Measurements from ENCODE around the gene MAT1A. TPM values are rescaled to one million over a fixed set of nuclear protein-coding genes. Genes with fewer than 3 reads are reported as not detected.

MAT1A gene
- total and polyA plus RNA-seq, 2 of the 8 experiments (the other 6 are each of a cell fraction or from before 2014, with no cell fraction given) = 4.1 to 6.4 TPM

DNA sequence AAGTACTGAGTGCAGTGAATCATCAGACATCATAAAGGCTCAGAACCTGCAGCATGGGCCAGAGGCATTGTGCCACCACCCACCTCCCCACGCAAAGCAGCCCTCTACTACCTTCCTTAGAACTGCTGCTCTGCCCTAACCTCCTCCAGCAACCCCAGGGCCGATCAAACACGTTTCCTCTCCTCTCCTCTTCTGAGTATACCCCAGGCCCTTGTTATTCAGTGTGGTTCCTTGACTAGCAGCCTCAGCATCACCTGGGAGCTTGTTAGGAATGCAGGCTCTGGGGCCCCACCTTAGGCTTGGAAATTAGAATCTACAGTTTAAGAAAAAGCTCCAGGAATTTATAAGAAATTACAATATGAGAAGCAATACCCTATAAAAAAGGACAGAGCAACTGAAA lies 33.9 kb upstream of the MAT1A start:
- Histone ChIP-seq H3K14ac (ENCODE audit: insufficient read length) (no peak overlapping the region), H4K8ac (ENCODE audit: extremely low read depth, insufficient read depth, low read length) (no peak overlapping the region), H3K23ac (ENCODE audit: insufficient read length) (no peak overlapping the region), H3K79me2 (ENCODE audit: control insufficient read depth in 1 of 2, insufficient read depth in 2 of 2, low read length in 2 of 2) (no peaks in the 10 kb centered on the region), H3K9me3 (ENCODE audit: insufficient read depth in 2 of 2, low read depth in 1 of 2, low read length in 1 of 2) (no peaks in the 10 kb centered on the region), H3K27me3 (replicated peaks in 1 of 4; ENCODE audit: control insufficient read depth in 3 of 4, extremely low read depth in 1 of 4, insufficient read depth in 3 of 4, low read length in 3 of 4) (no peaks in the 10 kb centered on the region), H2BK120ac (replicated peaks; ENCODE audit: low read depth, low read length) (no peak overlapping the region), H3K18ac (ENCODE audit: extremely low read depth, low read length) (no peak overlapping the region), H2AK5ac (ENCODE audit: low read depth, low read length) (0 out of 2 replicates have a peak overlapping the region, but pooled peaks have one; percentile 28), H3K4ac (replicated peaks; ENCODE audit: insufficient read length, low read depth, low read length) (no peak overlapping the region), H2BK20ac (ENCODE audit: low read length) (no peak overlapping the region), H3K79me1 (ENCODE audit: low read depth, low read length) (no peaks in the 10 kb centered on the region), H3K4me1 (replicated peaks in 1 of 4; ENCODE audit: control insufficient read depth in 3 of 4, insufficient read depth in 4 of 4, low read length in 3 of 4) (no peaks in the 10 kb centered on the region), H2BK12ac (ENCODE audit: low read depth, low read length) (no peak overlapping the region), H4K20me1 (replicated peaks in 1 of 2; ENCODE audit: control insufficient read depth in 1 of 2, insufficient read depth in 2 of 2, low read length in 2 of 2) (no peaks in the 10 kb centered on the region), H2BK15ac (ENCODE audit: low read length) (no peak overlapping the region), H3K36me3 (ENCODE audit: control insufficient read depth in 2 of 4, insufficient read depth in 4 of 4, low read length in 3 of 4) (no peaks in the 10 kb centered on the region), H2BK5ac (ENCODE audit: low read depth, low read length) (no peak overlapping the region), H3K27ac (ENCODE audit: low read depth, low read length) (no peak overlapping the region), H3K23me2 (ENCODE audit: low read depth, low read length) (no peaks in the 10 kb centered on the region), H3K4me2 (ENCODE audit: insufficient read depth in 1 of 2, low read depth in 2 of 2, low read length in 2 of 2) (no peak overlapping the region), H3K4me3 (ENCODE audit: extremely low read depth in 1 of 4, insufficient read depth in 2 of 4, low read depth in 3 of 4, low read length in 4 of 4) (no peak overlapping the region), H4K5ac (ENCODE audit: insufficient read length, low read depth, low read length) (no peak overlapping the region), H2AFZ (ENCODE audit: low read length) (peak overlapping the region; percentile 77; the same call in 1 of the 2 replicates), H4K91ac (replicated peaks; ENCODE audit: insufficient read length, low read length) (no peak overlapping the region), H3K56ac (replicated peaks; ENCODE audit: insufficient read length, low read depth, low read length) (no peak overlapping the region), H3K9ac (replicated peaks in 1 of 4; ENCODE audit: extremely low read depth in 1 of 4, low read depth in 3 of 4, low read length in 3 of 4) (no peak overlapping the region)
- FAIRE-seq = no peak
- POLR2A ChIA-PET (ENCODE audit: partially characterized antibody) = no interaction called here
- CTCF ChIA-PET (ENCODE audit: partially characterized antibody) = interaction anchor here (0.6 to 1.4 kb wide), 5 partner anchors 20 to 715 kb away, joined by 3 to 4 read pairs (median 3); no protein-coding TSS in a partner anchor
- DNase-seq (ENCODE audit: low read depth in 1 of 2, low spot score in 2 of 2) = no peak
- WGBS, 2 experiments (ENCODE audit: extremely low coverage in 1 of 2, insufficient coverage in 1 of 2, insufficient read length in 1 of 2, insufficient replicate concordance in 2 of 2, low coverage in 1 of 2, low lambda C conversion rate in 2 of 2, missing lambda C conversion rate in 1 of 2) = 56% methylated on average over 3 of the region's 3 CpGs; no CpG with 5 or more reads in 1 of the 2 experiments
- no peak for TF ChIP-seq HDAC6 (IDR thresholded peaks at IDR 0.05; ENCODE audit: low read depth, low read length)
- TF ChIP-seq BACH1 (IDR thresholded peaks at IDR 0.05; ENCODE audit: low read length) = no peak
- TF ChIP-seq, protein P1, sequence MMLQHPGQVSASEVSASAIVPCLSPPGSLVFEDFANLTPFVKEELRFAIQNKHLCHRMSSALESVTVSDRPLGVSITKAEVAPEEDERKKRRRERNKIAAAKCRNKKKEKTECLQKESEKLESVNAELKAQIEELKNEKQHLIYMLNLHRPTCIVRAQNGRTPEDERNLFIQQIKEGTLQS (IDR thresholded peaks at IDR 0.05; ENCODE audit: insufficient read depth, low read depth, low read length) = no peak
- no peak for TF ChIP-seq SIRT6 (IDR thresholded peaks at IDR 0.05; ENCODE audit: low read length)
- TF ChIP-seq KDM4A (IDR thresholded peaks at IDR 0.05; ENCODE audit: low read depth, low read length, severe bottlenecking) = no peak
- no peak for TF ChIP-seq RNF2 (IDR thresholded peaks at IDR 0.05; ENCODE audit: borderline replicate concordance, low read depth, low read length, missing control alignments, poor library complexity, severe bottlenecking)
- TF ChIP-seq, protein P2, sequence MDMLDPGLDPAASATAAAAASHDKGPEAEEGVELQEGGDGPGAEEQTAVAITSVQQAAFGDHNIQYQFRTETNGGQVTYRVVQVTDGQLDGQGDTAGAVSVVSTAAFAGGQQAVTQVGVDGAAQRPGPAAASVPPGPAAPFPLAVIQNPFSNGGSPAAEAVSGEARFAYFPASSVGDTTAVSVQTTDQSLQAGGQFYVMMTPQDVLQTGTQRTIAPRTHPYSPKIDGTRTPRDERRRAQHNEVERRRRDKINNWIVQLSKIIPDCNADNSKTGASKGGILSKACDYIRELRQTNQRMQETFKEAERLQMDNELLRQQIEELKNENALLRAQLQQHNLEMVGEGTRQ (IDR thresholded peaks at IDR 0.05; ENCODE audit: low read length) = no peak
- TF ChIP-seq JUN (IDR thresholded peaks at IDR 0.05; ENCODE audit: low read depth, low read length) = no peak
- TF ChIP-seq ASH2L (IDR thresholded peaks at IDR 0.05; ENCODE audit: low read length) = no peak
- no peak for TF ChIP-seq RXRA (IDR thresholded peaks at IDR 0.05; ENCODE audit: insufficient read depth, low read depth, low read length)
- TF ChIP-seq SUZ12 (IDR thresholded peaks at IDR 0.05; ENCODE audit: low read length) = no peak
- TF ChIP-seq TEAD4 (IDR thresholded peaks at IDR 0.05; ENCODE audit: low read depth, low read length) = no peak
- no peak for TF ChIP-seq NRF1 (IDR thresholded peaks at IDR 0.05; ENCODE audit: low read depth, low read length)
